ENCODE results near the gene UNC13A. TPM values are rescaled to one million over a fixed set of nuclear protein-coding genes. Genes with fewer than 3 reads are reported as not detected.

UNC13A gene
- under 1 TPM; 0.09 to 0.24 (median 0.14) TPM for total RNA-seq

DNA sequence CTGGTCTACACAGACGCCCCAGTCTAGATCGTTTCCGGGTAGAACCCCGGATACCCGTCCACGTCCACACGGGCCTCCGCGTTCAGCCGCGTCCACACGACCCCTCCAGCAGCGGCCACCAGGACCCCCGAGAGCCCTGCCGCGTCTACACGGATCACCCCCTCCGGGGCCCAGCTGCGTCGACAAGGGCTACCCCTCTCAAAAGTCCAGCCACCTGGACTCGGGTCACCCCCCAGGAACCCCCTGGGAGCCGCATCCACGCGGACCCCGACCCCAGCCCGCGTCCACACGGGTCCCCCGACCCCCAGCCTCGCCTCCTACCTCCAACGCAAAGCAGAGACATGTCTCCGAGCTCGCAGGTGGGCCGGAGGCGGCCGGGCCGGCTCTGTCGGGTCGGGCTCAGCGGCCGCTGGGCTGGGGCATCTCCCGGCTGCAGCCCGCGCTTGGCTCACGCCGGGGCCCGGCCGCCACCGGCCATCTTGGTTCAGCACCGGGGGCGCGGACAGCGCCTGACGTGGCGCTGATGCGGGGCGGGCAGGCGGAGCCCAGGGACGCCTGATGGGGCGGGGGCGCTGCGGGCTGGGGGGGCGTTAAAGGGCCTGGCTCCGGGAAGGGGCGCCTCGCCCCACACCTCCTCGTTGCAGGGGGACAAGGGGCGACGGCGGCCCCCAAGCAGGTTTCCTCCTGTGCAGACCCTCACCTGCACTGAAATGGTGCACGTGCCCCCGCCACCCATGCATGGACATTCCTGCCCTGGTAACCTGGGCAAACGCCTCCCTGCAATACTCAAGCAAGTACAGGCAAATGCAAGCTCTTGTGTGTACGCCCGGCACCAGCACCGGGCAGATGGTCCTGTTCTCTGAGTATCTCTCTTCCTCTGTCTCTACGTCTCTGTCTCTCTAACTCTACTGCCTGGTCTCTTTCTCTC, at the start of gene UNC13A:
TSS of gene UNC13A (minus strand) at position 498 of the 928 bp plus-strand sequence. CDS start at position 343, 155 bp downstream.
- DNase-seq (ENCODE audit: low spot score): no peak
- TF ChIP-seq, protein P1, sequence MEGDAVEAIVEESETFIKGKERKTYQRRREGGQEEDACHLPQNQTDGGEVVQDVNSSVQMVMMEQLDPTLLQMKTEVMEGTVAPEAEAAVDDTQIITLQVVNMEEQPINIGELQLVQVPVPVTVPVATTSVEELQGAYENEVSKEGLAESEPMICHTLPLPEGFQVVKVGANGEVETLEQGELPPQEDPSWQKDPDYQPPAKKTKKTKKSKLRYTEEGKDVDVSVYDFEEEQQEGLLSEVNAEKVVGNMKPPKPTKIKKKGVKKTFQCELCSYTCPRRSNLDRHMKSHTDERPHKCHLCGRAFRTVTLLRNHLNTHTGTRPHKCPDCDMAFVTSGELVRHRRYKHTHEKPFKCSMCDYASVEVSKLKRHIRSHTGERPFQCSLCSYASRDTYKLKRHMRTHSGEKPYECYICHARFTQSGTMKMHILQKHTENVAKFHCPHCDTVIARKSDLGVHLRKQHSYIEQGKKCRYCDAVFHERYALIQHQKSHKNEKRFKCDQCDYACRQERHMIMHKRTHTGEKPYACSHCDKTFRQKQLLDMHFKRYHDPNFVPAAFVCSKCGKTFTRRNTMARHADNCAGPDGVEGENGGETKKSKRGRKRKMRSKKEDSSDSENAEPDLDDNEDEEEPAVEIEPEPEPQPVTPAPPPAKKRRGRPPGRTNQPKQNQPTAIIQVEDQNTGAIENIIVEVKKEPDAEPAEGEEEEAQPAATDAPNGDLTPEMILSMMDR (IDR thresholded peaks at IDR 0.05): no peak

GRCh38 chr19:17737690-17738153, 49.6 kb upstream of the UNC13A start:
- no peak for DNase-seq (ENCODE audit: low spot score)
- no peak for ATAC-seq (ENCODE audit: low FRiP score)
- TF ChIP-seq, protein P1 (IDR thresholded peaks at IDR 0.05): no peak

More for the DNA sequence above, at the start of gene UNC13A:
- ATAC-seq (ENCODE audit: low FRiP score): no peak

- DNase-seq (ENCODE audit: low spot score): no peak
- TF ChIP-seq, protein P1 (IDR thresholded peaks at IDR 0.05): no peak
- ATAC-seq (ENCODE audit: low FRiP score): no peak
Observed at GRCh38 chr19:17735410-17735809, 47.3 kb upstream of the UNC13A start.

- TF ChIP-seq, protein P1 (IDR thresholded peaks at IDR 0.05): no peak
- no peak for DNase-seq (ENCODE audit: low spot score)
- no peak for ATAC-seq (ENCODE audit: low FRiP score)
Observed at GRCh38 chr19:17734146-17734545, 46.0 kb upstream of the UNC13A start.

- DNase-seq (ENCODE audit: low spot score) (no peak), ATAC-seq (ENCODE audit: low FRiP score) (no peak)
- TF ChIP-seq, protein P1 (IDR thresholded peaks at IDR 0.05): no peak
Observed at GRCh38 chr19:17733127-17733526, 45.0 kb upstream of the UNC13A start.

DNA sequence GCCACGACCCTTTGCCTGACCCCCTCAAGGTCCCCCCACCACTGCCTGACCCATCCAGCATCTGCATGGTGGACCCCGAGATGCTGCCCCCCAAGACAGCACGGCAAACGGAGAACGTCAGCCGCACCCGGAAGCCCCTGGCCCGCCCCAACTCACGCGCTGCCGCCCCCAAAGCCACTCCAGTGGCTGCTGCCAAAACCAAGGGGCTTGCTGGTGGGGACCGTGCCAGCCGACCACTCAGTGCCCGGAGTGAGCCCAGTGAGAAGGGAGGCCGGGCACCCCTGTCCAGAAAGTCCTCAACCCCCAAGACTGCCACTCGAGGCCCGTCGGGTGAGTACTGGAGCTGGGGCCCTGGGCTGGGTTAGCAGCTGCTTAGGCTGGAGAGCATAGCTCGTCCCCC, 39.7 kb upstream of the UNC13A start:
- DNase-seq (ENCODE audit: low spot score) (no peak), ATAC-seq (ENCODE audit: low FRiP score) (no peak)
- TF ChIP-seq, protein P1 (IDR thresholded peaks at IDR 0.05): no peak
